HG02884 (cell line): ENCODE results near the gene WDR64.
A peak's percentile ranks its signal among the peaks of the same experiment; 100 is the strongest.

Experiments
- ATAC-seq: cut with Tn5 transposase; IDR thresholded peaks from one replicate; pipeline ENCODE4 v1.9.1; 2021; ENCODE audit warnings: mild to moderate bottlenecking, moderate library complexity; ENCODE audit not compliant: unreplicated experiment

The WDR64 gene

DNA sequence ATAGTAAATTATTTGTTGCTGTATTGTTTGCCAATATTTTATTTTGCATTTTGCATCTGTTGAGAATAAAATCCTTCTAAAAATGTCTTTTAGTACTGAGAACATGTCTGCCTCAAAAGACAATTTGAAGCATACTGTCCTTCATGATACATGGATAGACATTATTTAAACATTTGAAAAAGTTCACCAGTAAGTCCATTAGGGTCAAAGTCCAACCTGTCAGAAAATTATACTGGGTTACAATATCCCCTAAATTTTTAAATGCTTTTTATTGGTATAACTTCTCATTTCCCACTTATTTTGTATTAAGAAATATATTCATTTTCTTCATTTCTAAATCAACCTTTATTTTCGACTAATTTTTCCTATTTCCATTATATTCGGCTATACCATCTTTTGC is 21.2 kb upstream of the WDR64 start:
- ATAC-seq: no peak

DNA sequence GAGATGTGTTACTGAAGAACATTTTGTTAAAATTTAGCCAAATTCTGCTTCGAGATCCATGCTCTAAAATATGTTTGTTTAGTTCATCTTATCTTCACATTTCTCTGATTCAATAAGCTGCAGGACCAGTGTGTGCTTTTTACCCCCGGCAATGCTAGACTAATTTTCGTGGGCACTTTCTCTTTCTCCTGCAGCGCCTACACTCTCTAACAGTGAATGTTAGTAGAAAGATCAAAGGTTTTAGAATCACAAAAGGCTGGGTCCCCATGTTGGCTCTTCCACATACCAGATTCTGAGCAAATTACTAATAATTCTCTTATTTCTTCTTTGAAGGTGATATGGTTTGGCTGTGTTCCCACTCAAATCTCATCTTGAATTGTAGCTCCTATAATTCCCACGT is 20.4 kb upstream of the WDR64 start:
- no peak for ATAC-seq

DNA sequence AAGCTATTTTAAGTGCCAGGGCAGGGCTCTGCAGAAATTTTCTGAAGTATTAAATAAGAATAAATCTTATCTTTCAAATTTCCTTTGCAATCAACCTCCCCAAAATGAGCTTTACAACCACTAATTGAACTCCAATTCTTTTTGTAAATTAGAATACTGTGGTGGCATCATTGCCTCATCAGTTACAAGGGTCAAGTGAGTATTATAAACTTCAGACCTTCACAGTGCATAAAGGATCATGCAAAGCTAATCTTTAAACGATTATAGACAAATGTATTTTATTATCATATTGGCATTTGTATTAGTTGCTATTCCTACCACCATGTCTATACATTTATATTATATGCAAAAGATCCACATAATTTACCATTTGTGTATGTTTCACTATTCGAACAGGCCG is 19.1 kb upstream of the WDR64 start:
- ATAC-seq: no peak

DNA sequence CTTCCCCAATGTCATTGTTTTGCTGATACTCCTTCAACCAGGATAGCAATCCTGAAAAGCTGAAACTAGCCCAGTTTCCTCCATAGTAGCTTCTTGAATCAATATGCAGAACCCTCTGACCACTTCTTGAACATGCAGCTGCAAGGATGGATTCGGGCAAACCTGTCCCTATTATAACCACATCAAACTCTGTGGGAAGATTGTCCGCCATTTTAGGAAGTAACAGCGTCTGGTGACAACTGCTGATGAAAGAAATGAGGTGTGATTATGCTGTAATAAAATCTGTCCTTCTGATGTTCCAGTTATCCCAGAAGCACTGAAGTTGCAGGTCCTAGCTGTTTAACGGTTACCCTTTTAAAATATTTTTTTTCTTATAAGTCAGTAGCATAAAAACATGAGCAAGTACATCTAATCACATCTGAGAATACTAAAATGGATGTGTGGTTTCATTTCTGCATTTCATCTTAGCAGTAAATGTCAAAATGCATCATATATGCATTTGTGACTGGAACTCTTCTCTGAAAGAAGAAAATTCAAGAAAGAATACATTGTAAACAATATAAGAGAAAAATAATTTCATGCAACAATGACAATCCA is 16.4 kb upstream of the WDR64 start:
- no peak for ATAC-seq

DNA sequence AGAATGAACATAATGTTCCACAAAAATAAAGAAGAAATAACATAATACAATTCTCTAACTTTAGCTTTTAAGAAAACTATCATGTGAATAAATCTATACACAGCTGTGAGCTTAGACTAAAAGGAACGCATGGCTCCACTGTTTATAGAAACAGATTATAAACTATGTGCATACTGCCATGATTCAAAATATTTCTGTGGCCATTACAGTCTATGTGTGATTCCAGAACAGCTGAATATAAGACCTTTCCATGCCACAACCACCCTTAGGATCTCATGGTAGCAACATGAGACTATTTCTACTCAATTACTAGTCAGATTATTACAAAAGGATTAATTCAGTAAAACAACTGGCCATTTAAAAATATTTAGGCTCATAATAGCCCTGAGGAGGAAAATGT is 15.8 kb upstream of the WDR64 start:
- ATAC-seq: no peak

DNA sequence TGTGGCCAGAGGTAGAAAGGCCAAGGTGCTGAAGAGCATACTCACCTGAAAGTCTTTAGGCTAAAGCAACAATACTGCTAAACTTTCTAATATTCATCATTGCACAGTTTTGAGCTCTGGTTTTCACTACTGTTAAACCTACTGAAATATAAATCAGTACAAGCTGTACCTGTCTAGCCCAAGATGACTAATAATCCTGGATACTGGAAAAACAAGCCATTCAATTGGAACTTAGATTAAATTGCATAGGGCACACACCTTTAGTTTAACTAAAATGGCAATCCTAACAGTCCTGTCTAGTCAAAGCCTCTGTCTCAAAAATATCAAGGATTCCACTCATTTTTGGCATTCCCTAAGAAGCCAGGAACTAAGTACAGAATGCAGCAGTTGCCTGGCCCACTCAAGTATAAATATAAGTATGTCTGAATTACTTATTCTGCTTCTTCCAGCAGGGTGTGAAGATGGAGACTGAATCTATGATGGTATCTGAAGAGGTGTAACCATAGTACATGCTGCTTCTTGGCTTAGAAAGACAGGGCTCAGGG is 15.0 kb upstream of the WDR64 start:
- no peak for ATAC-seq

DNA sequence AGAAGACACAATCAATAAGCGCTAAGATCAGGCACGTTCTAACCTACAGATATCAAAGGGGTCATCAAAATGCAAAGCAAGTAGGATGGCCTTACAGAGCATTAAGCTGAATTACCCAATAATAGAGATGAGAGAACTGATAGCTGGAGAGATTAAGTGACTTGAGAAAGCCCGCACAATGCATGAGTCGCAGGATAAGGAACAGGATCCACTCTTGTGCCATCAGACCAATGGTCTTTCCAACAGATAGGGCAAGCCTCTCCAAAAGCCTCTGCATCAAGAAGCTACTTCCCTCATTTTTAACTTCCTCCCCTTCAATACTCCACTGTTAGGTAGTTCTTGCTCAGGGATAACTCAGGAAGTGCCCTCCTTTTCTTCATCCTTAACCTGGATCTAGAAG is 14.5 kb upstream of the WDR64 start:
- ATAC-seq: no peak

DNA sequence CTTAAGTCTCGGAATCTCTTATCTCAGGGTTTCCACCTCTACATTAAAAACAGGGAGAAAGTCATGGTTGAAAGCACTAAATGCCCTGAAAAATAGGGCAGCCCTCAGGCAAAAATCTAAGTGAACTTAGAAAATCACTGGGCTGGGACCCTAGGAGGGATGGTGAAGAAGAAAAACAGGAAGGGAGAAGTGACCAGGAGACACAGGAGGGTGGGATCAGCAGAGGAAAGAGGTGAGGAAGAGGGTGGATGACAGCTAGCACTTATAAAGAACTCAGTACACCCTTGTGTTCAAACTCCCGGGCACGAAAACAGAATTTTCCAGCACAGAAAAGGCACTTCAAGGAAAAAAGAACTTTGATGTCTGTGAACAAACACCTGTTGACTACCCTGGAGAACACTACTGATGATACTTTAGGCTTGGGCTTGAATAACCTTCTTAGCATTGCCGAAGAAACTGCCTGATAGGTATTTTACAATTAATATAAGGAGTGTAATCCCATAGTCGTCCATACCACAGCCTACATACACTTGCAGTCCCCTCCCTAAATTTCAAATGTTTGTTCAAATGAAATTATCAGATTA is 13.9 kb upstream of the WDR64 start:
- no peak for ATAC-seq

DNA sequence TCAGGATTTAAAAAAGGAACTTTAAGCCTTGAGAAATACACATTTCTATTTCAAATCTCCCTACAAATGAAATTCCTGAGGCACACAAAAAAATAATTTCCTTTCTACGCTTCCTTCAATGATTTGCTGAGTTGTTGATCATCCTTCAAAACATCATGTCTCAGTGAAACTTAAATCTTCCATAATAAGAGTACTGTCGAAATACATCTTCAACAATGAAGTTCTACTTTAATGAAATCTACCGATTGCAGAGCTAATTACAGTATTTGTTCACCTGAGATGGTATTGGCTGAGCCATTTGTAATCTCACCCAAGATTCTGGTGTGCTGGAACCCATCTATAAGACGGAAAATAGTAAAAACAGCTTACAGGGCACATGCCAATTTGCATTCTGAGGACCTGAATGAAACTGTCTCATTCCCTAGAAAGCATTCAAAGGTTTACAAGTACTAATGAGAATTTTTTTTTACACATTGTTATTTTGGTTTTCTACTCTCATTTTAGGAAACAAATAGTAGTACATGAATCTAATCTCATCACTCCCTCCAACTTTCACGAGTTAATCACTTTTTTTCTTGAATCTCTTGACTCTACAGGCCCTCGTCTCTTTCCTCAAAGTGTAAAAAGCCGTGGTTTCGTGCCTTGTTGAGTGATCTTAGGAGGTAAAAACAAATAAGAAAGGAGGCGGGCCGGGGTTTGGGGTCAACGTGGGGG is 13.0 kb upstream of the WDR64 start:
- ATAC-seq: peak; percentile 0

DNA sequence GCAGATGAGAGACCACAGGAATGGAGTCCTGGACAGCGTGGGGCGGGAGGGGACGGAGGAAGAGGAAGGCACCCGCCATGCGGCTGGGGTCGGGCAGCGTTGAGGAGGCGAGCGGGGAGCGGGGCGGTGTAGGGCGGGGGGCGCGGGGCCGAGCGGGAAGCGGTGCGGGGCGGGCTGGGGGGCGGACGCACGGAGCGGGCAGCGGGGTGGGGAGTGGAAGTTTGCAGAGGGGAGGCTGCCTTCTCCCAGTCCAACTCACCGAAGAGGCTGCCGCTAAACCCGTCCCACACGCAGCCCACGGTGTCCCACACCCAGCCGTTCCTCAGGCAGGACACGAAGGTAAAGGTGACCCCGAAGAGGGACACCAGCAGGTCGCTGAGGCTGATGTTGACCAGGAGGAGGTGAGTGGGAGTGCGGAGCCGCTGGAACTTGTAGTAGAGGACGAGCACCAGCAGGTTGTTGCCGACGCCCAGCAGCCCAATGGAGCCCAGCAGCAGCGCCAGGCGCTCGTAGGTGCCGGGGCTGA is 12.4 kb upstream of the WDR64 start:
- ATAC-seq: peak; percentile 43

DNA sequence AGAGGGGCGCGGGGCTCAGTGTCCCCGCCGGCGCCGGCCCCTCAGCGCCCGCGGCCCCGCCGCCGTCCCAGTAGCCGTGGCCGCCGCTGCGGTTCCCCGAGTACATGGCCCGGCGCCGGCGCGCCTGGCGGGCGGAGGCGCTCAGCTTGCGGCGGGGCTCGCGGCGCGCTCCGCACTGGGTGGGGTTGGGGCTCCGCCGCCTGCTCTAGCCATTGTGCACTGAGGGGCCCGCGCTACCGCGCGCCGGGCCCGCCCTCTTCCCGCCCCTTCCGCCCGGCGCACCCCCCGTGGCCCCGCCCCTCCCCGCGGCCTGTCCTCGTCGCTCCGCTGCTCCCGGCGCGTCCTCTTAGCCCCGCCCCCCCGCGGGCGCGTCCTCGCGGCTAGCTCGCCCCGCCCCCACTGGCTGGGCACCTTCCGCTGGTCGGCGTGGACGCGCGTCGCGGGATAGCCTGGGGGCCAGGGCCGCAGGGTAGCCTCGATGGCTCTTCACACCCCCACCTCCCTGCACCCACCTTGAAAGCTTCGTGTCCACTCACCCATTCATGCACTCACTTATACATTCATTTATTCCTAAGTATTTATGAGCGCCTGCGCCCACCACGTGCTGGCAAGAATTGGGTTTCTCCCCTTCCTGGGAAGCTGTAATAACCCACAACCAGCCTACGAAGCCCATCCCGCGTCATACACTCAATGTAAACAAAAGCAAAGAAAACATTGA is 11.8 kb upstream of the WDR64 start, which contains the start of the genes CHML and OPN3:
TSS of gene CHML (minus strand) at position 221 of the 718 bp plus-strand sequence. CDS start 4,603 bp downstream, outside the sequence.
TSS of gene OPN3 (minus strand) at position 221 of the 718 bp plus-strand sequence. CDS start at position 106, 115 bp downstream.
- peak; percentile 76 for ATAC-seq

DNA sequence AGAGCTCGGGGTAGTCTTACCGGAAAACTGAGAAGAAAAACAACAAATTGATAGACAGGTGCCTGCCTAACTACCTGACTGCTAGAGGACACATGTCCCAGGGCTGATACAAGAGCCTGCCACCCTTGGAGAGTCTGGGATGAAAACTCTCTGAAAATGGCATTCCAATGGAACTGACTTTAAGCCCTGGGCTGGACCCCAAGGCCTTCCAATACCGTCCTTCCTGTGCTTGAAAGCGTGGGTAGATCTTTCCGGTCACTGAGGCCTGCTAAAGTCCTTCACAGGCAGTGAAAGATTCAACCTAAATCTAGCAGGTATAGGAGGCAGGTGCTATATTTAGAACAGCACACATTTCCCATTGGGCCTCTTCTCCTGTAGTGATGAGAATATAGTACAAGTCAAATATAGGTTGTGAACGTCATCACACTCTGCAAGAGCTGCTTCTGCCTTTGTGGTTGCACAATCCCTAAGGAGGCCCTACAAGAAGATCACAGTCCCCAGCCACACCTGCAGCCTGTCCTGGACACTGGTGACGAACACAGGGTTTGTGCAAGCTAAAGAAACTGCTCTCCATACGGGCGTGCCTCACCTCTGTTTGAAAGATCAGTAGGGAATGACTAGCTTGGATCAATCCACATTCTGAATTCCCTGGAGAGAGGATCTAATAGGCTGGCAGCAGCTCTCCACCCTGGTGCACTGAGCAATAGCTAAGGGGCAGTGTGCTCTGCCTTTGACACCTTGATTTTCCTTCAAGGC is 11.0 kb upstream of the WDR64 start:
- ATAC-seq: no peak

DNA sequence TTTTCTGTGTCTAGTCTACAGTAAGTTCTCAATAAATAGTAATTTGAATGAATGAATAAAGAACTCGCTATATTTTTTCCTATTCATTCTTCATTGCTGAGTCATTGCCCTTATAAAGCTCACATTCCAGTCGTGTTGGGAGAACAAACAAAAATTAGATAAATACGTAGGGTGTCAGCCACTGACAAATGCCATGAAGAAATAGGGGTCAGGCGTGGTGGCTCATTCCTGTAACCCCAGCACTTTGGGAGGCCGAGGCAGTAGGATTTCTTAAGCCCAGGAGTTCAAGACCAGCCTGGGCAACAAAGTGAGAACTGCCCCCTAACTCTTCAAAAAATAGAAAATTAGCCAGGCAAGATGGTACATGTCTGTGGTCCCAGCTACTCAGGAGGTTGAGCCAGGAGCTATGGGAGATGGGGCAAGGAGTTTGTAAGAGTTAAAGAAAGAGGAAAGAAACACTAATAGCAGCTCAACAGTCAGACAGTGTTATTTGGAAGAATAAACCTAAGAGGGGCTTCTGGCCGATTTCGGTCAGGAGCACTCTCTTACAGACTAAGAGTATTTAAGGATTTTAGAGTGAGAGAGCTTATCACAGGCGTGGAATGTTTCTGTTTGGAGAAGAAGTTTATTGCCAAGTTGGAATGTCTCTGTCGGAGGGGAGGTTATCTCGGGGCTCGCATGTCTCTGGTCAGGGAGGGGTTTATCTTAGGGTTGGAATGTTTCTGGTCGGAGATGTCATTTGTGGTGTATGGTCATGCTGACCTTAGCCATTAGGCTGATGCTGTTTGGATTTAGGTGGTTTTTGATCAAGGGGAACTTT is 10.1 kb upstream of the WDR64 start:
- ATAC-seq: no peak

DNA sequence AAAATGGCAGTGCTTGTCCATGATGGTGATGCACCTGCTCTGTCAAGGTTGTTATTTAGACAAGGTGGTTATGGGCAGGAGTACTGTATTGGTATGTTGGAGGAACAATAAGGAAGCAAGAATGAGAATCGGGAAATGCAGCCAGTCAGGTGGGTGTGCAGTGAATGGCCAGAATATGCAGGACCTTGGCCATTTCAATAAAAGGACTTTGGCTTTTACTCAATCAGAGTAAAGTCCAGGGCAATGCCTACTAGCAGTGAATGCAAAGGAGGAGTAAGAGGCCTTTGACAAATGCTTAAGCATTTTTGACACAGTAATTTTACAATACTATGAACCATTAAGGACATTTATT is 9.5 kb upstream of the WDR64 start:
- no peak for ATAC-seq

DNA sequence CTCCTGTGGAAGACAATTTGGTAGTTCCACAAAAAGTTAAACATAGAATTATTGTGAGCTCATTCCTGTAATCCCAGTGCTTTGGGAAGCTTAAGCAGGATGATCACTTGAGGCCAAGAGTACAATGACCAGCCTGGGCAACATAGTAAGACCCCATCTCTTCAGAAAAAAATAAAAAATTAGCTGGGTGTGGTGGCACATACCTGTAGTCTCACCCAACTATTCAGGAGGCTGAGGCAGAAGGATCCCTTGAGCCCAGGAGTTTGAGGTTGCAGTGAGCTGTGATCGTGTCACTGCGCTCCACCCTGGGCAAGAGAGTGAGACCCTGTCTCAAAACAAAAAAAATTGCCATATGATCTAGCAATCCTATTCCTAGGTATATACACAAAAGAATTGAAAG is 7.8 kb upstream of the WDR64 start:
- ATAC-seq: no peak

DNA sequence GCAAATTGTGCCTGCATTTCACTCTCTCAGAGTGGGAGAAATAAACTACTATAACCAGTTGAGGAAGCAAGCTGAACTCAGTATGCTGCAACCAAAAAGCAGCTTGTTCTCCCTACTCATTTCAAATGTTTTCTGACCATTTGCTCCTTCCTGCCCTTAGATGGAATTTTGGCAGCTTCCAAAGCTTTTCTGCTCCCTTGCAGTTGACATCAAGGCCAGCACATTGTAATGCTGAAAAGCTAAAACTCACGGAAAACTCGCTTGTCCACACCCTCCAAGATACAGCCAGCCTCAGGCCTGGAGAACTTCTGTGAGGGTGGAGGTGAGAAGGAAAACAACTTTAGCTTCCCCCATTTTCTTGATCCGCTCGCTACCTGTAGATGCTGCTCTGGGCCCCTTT is 6.9 kb upstream of the WDR64 start:
- ATAC-seq: no peak

DNA sequence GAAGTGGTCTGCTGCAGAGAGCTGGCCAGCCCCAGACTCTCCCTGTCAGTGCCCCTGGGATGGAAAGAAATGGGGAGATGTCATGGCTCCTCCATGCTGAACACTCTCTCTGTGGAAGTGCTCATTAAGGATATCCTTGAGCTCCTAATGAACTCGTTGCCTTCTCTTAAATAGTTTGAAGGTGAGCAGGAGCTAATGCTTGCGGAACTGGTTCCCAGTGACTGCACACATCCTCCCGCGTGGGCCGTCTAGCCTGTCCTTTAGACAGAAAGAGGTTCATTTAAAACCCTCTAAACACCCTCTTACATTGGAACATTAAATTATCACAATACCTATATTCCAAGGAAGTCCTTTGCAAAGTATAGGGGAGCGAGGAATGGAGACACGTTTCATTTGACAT is 5.9 kb upstream of the WDR64 start:
- no peak for ATAC-seq

DNA sequence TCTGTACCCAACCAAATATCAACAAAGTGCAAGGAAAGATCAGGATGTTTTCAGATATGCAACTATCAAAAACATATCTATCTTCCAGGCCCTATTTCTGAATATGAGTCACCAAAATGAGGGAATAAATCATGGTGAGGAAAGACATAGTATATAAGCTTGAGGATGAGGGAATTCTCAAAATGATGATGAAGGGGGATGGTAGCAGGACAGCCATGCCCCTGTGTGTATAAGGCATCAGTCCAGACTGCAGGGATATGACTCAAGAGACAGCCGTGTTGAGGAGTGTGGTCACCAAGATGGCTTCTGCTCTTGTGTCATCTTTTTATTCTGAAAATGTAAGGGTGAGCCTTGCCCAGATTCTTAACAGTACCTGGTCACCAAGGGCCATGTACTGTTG is 4.4 kb upstream of the WDR64 start:
- no peak for ATAC-seq

DNA sequence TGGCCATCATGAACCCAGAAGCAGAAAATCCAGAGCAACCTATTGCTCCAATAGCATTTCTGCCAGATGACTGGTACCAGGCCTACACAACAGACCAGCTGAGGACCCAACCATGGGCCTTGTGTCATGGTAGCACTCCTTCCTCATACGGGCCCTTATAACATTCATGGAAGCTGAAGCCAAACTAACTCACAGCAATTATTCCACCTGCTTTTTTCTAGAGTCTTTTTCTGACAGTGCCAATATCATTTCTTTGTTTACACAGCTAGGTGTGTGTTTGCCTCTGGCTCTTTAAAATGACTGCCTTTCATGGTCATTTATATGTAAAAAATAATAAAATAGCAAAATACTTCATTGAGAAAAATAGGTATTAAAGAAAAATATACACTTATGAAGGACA is 3.9 kb upstream of the WDR64 start:
- ATAC-seq: no peak

DNA sequence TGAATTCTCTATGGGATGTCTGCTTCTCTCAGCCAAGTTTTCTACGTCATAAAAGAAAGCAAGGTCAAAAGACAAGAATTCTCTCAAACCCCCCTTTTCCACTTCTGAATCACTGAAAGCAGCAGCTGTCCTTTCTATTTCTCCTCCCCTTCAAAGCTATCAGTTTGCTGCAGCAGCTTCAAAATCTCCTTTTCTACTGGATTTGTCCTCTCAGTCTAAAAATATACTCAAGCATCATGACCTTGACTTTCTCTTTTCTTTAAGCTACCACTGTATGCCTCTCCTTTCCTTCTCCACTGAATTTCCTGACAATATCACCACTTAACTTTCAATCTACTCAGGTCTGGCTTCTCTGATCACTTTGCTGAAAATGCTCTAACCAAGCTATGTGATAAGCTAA is 1.9 kb downstream of the WDR64 start:
- ATAC-seq: peak; percentile 61
